ENCODE data around the gene MAD1L1. TPM values are rescaled to one million over a fixed set of nuclear protein-coding genes. Genes with fewer than 3 reads are reported as not detected.

MAD1L1 gene
- total RNA-seq, 1 donor from 2014 or later = 32.7 TPM

DNA sequence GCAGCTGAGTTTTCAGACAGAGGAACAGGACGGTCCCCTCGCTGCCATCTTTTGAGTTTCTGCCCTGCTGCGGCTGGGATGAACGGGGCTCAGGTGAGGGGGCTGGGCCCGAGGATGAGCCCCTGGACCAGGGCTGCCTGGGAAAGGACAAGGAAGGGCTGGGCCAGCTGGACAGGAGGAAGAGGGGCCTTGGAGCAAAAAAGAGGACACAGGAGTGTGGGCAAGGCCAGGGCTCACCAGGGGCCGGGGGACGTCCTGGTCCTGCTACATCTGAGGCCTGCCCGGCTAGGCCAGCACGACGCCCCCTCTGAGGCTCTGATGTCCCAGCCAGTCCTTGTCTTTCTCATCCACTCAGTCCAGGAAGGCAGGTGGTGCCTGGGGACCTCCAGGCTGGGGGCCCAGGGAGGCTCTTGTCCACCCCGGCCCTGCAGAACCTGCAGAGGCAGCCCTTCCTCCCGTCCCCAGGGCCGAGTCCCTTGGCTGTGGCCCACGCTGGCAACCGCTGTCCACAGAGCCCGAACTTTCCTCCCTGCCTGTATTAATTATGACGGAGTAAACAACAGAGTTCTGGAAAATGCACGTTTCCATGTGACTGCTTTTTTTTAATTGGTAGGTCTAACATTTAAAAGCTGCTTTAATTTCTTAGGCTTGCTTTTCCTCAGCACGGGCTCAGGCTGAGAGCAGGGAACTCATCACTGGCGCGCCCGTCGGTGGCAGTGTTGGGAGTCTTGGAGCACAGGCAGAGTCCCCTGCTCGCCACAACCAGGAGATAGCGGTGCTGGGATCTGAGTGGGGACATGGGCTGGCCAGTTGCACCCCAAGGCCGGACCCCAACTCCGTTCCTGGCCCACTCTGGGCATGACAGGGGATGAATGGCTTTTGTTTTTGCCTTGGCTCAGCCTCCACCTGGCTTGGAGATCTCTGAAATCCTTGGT is 375.0 kb downstream of the MAD1L1 start:
- no peaks in the 10 kb centered on the region for H3K9me3 Mint-ChIP-seq (ENCODE audit: unreplicated experiment)
- no peak for DNase-seq (ENCODE audit: extremely low spot score, unreplicated experiment)
- no peaks in the 10 kb centered on the region for H3K36me3 Mint-ChIP-seq (ENCODE audit: unreplicated experiment)
- no peak overlapping the region for H3K27ac Mint-ChIP-seq (ENCODE audit: unreplicated experiment)
- no peak overlapping the region for H3K4me3 Mint-ChIP-seq (ENCODE audit: unreplicated experiment)
- no peaks in the 10 kb centered on the region for H3K27me3 Mint-ChIP-seq (ENCODE audit: unreplicated experiment)
- H3K4me1 Mint-ChIP-seq (ENCODE audit: unreplicated experiment) = no peaks in the 10 kb centered on the region
- TF ChIP-seq, protein P1, sequence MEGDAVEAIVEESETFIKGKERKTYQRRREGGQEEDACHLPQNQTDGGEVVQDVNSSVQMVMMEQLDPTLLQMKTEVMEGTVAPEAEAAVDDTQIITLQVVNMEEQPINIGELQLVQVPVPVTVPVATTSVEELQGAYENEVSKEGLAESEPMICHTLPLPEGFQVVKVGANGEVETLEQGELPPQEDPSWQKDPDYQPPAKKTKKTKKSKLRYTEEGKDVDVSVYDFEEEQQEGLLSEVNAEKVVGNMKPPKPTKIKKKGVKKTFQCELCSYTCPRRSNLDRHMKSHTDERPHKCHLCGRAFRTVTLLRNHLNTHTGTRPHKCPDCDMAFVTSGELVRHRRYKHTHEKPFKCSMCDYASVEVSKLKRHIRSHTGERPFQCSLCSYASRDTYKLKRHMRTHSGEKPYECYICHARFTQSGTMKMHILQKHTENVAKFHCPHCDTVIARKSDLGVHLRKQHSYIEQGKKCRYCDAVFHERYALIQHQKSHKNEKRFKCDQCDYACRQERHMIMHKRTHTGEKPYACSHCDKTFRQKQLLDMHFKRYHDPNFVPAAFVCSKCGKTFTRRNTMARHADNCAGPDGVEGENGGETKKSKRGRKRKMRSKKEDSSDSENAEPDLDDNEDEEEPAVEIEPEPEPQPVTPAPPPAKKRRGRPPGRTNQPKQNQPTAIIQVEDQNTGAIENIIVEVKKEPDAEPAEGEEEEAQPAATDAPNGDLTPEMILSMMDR (IDR thresholded peaks at IDR 0.05) = no peak

DNA sequence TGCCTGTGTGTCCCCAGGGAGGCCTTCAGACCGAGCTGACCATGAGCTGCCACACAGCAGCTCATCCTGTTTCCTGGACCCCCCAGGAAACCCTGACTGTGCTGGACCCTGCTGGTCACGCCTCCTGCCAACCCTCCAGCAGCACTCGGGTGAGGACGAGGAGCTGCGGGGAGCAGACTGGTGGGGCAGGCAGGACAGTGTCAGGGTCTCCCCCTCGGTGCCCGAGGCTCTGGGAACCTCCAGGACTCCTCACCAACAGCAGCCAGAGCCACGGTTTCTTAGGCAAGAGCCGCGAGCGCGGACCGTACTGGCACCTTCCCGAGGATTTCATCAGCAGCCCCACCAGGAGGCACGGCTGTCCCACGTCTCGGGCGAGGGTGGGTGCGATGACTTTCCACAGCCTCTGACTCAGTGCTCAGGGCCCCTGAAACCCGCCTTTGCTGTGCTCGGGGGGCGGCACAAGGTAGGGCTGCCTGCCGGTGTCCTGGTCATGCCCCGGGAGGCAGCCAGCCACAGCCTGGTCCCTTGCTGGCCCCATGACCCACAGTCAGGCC is 375.8 kb downstream of the MAD1L1 start:
- no peak for DNase-seq (ENCODE audit: extremely low spot score, unreplicated experiment)
- H3K36me3 Mint-ChIP-seq (ENCODE audit: unreplicated experiment) = no peaks in the 10 kb centered on the region
- no peaks in the 10 kb centered on the region for H3K9me3 Mint-ChIP-seq (ENCODE audit: unreplicated experiment)
- TF ChIP-seq, protein P1 (IDR thresholded peaks at IDR 0.05) = no peak
- H3K27ac Mint-ChIP-seq (ENCODE audit: unreplicated experiment) = no peak overlapping the region
- H3K4me3 Mint-ChIP-seq (ENCODE audit: unreplicated experiment) = no peak overlapping the region
- no peaks in the 10 kb centered on the region for H3K27me3 Mint-ChIP-seq (ENCODE audit: unreplicated experiment)
- no peaks in the 10 kb centered on the region for H3K4me1 Mint-ChIP-seq (ENCODE audit: unreplicated experiment)

DNA sequence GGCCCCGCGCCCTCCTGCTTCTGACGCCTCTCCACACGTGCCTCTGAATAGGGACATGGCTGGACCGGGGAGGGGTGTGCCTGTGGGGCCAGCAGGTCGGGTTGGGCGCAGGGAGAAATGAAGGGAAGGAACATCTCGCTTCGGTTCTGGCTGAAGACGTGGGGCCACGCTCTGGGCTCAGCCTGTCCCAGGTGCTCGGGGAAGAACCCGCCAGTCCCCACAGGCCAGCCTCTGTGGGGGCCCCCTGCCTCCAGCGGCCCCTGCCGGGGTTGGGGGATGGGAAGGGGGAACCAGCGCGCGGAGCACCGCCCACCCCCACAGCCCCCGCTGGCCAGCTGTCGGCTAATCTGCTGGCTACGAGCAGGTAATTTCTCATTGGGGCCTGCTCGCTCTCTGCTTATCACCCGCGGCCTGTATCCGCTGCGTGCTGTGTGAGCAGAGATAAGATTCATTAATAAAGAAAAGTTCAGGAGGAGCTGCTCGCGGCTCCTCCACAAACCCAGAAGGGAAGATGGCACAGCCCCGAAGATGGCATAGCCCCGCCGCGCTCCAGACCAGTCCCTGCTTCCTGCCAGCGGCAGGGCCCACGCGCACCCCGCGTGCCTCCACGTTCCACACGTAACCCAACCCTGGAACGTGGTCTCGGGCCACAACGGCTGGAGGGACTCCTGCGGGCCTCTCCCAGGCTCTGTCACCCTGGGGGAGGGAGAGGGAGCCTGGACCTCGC is 376.4 kb downstream of the MAD1L1 start:
- TF ChIP-seq, protein P1 (IDR thresholded peaks at IDR 0.05) = no peak
- no peak for DNase-seq (ENCODE audit: extremely low spot score, unreplicated experiment)
- H3K27ac Mint-ChIP-seq (ENCODE audit: unreplicated experiment) = no peak overlapping the region
- H3K9me3 Mint-ChIP-seq (ENCODE audit: unreplicated experiment) = no peaks in the 10 kb centered on the region
- no peaks in the 10 kb centered on the region for H3K4me1 Mint-ChIP-seq (ENCODE audit: unreplicated experiment)
- H3K36me3 Mint-ChIP-seq (ENCODE audit: unreplicated experiment) = no peaks in the 10 kb centered on the region
- H3K4me3 Mint-ChIP-seq (ENCODE audit: unreplicated experiment) = no peak overlapping the region
- no peaks in the 10 kb centered on the region for H3K27me3 Mint-ChIP-seq (ENCODE audit: unreplicated experiment)

DNA sequence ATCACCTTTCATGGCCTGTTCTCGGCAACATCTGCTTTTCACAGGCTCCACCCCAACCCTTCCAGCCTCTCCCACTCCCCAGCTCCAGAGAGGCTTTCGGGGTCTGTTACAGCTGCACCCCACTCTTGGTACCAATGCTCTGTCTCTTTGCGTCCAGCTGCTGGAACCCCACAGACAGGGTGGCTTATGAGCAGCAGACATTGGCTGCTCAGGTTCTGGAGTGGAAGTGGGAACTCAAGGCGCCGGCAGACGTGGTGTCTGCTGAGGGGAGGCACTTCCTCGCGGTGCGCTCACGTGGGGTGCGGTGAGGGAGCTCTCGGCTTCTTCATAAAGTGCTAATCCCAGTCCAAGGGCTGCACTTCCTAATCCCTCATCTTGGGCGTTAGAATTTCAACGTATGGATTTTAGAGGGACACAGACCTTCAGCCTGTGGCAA is 377.0 kb downstream of the MAD1L1 start:
- TF ChIP-seq, protein P1 (IDR thresholded peaks at IDR 0.05) = no peak
- Mint-ChIP-seq H3K27me3 (ENCODE audit: unreplicated experiment) (no peaks in the 10 kb centered on the region), H3K27ac (ENCODE audit: unreplicated experiment) (no peak overlapping the region), H3K9me3 (ENCODE audit: unreplicated experiment) (no peaks in the 10 kb centered on the region), H3K4me1 (ENCODE audit: unreplicated experiment) (no peaks in the 10 kb centered on the region), H3K36me3 (ENCODE audit: unreplicated experiment) (no peaks in the 10 kb centered on the region), H3K4me3 (ENCODE audit: unreplicated experiment) (no peak overlapping the region)
- DNase-seq (ENCODE audit: extremely low spot score, unreplicated experiment) = no peak

All from osteocyte (in vitro differentiated cells).